Transverse colon (tissue), 3 donors: ENCODE results near the gene FBXL16.

ENCODE experiments used
- CTCF ChIP-seq, 5 experiments: fragments of 200-600 bp in 3 of 5; fragments of 450-650 bp in 2 of 5; sonication (generic) in 3 of 5; IDR thresholded peaks; 1 replicate in 2 of 5; 2 replicates in 3 of 5; pipeline ENCODE4 v1.5.1; 2016 to 2017; ENCODE audit warnings: antibody characterized with exemption in 5 of 5, inconsistent platforms in 3 of 5, mild to moderate bottlenecking in 2 of 5, moderate library complexity in 1 of 5
- EP300 ChIP-seq: sonication (generic); formaldehyde crosslinking; IDR thresholded peaks from one replicate; pipeline ENCODE4 v1.6.1; 2017; ENCODE audit warnings: antibody characterized with exemption, low read depth

DNA sequence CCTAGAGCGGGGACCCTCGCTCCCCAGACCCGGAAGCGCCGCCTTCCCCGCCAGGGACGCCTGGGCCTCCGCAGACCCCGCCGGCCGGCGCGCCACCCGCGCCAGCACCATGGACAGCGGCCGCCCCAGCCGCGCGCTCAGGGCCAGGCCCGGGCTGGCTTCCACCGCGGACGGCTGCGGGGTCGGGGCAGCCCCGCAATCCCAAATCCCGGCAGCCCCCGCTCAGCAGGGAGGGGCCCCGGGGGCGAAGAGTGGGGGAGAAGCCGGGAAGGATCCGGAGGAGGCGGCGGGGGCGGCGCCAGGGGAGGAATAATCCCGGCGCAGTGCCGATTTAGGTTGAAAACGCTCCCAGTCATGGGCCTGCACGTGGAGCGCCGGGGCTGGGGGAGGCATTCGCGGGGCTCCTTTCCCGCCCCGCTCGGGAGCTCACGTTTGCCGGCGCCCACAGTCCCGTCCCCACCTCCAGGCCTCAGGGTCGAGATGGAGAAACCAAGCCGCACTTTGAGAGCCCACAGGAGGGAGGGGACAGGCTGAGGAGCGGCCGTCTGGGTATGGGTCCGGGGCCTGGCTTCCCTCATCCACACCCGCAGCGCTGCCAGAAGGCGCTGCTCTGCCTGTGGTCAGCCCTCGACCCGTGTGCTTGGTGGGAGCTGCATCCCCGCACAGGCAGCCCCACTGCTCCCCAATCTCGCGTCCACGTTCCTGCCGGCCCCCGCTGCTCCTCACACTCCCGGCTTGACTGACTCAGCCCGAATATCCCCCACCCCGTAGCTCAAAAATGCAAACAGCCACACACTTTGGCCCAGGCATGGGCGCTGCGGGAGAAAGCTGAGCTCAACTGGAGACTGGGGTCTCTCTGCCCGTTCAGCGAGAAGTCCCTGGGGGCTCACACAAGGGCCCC lies 4.7 kb downstream of the FBXL16 start:
- no peak for TF ChIP-seq CTCF (IDR thresholded peaks at IDR 0.05)
- no peak for TF ChIP-seq EP300
